ENCODE measurements around the gene FLNB.

FLNB gene

GRCh38 chr3:58209933-58210332 lies 201.7 kb downstream of the FLNB start:
- no peak overlapping the region for H3K27ac ChIP-seq

GRCh38 chr3:58210761-58211460 lies 202.7 kb downstream of the FLNB start, which contains the start of gene DNASE1L3:
Gene DNASE1L3 (minus strand): TSS chr3:58210972. CDS start chr3:58210906, 66 bp downstream.
- 0 out of 2 replicates have a peak within 1 kb of the TSS, but pooled peaks have one; percentile 15 for H3K27ac ChIP-seq
- TF ChIP-seq CTCF (conservative IDR thresholded peaks at IDR 0.05) (no peak), ZFX (IDR thresholded peaks at IDR 0.05) (no peak)

More at GRCh38 chr3:58209933-58210332, 201.7 kb downstream of the FLNB start:
- TF ChIP-seq CTCF (conservative IDR thresholded peaks at IDR 0.05) (no peak), ZFX (IDR thresholded peaks at IDR 0.05) (no peak)

DNA sequence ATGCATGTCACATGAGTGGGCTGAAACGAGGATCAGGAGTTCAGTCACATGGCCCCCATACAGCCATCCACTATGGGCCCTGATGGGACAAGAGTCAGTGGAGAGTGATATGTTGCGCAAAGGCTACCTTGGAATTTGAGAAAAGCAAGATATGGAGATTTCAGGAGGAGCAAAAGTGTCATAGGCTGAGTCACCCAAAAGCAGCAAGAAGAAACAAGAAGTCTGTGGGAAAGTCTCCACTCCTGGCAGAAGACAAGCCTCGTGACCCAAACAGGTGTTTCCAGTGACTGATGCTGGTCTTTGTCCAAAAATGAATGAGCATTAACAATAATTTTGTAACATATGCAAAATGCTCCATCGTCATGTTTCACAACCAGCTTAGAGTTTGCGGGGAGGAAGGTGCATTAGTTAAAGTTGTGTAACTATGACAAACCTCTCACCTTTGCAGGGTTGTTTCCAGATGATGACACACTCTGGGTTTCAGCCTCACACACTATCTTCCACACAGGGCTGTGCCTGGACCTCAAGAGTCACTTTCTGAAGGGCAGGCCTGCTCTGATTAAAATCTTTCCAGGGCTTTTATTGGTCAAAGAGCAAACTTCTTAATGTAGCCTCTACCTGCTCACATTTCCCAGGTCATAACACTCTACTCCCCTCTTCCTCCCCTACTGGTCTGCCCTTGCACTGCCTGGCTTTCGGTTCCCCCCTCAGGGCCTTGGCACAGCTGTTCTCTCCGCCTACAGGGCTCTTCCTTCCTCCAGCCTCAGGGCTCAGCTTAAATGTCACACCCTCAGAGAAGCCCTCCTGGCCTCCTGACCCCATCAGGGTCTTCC lies 206.5 kb downstream of the FLNB start:
- H3K27ac ChIP-seq, result no peak overlapping the region
- no peak; the same call in 1 of the 2 replicates for TF ChIP-seq CTCF (conservative IDR thresholded peaks at IDR 0.05)
- no peak for TF ChIP-seq ZFX (IDR thresholded peaks at IDR 0.05)

DNA sequence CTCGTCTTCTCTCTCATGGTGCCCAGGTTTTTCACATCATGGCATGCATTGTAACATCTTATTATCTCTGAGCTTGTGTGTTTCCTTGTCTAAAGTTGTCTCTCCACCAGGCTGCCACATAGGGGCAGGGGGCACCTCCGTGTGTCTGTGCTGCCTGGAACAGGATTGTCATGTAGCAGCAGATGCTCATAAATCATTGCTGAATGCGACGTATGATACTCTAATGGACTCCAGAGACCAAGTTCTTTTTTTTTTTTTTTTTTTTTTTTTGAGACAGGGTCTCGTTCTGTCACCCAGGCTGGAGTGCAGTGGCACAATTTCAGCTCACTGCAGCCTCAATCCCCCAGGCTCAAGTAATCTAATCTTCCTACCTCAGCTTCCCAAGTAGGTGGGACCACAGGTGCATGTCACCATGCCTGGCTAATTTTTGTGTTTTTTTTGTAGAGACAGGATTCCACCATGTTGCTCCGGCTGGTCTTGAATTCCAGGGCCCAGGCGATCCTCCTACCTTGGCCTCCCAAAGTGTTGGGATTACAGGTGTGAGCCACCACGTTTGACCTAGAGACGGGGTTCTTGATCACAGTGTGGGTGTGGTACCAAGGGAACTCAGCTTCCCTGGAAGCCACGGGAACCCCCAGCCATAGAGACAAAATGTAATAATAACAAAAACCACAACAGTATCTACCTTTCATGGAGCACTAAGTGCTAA lies 207.2 kb downstream of the FLNB start:
- no peak overlapping the region for H3K27ac ChIP-seq
- TF ChIP-seq CTCF (conservative IDR thresholded peaks at IDR 0.05), result no peak
- no peak for TF ChIP-seq ZFX (IDR thresholded peaks at IDR 0.05)

- no peak for TF ChIP-seq CTCF (conservative IDR thresholded peaks at IDR 0.05)
- no peak for TF ChIP-seq ZFX (IDR thresholded peaks at IDR 0.05)
- no peak overlapping the region for H3K27ac ChIP-seq
These were observed 208.4 kb downstream of the FLNB start for GRCh38 chr3:58216496-58217195.

- TF ChIP-seq CTCF (conservative IDR thresholded peaks at IDR 0.05), result peak; percentile 88
- TF ChIP-seq ZFX (IDR thresholded peaks at IDR 0.05), result no peak
- H3K27ac ChIP-seq, result no peak overlapping the region
These were observed 209.1 kb downstream of the FLNB start for GRCh38 chr3:58217209-58217811.
